ENCODE results near the gene TMEM250. TPM values are rescaled to one million over a fixed set of nuclear protein-coding genes. Genes with fewer than 3 reads are reported as not detected.
"Not testable (repeated sequence)": the region's sequence is repeated elsewhere in the genome, so short reads cannot be mapped to it uniquely, and the experiment has no call there.

The TMEM250 gene
- total RNA-seq, 2 experiments from 2014 or later: 27.2 to 28.7 TPM

DNA sequence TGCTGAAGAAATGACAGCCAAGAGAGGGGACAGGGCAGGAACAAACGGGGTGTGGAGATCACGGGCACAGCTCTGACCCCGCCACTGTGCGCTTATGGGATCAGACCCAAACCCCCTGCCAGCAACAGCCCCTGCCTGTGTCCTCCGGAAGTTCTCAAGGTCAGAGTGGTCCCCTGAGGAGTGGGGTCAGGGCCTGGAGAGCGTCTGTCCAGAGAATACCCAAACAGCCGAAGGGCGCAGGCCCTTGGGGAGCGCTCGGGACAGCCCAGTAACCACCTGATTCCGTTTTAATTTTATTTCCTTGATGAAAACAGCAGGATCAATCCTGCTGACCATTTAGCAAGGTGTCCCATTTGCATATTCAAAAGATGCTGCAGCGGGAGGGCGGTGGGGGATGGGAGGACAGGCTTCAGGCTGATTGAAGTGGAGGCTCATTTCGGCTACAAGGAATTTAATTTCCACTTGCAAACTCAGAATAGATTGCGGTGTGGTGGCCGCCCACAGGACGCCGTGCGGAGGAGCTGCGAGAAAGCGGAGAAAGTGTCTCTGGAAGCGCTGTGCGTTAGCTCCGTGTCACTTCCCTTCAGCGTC is 32.6 kb upstream of the TMEM250 start:
- no peak overlapping the region for H3K27ac Mint-ChIP-seq
- no peak overlapping the region for H3K4me3 Mint-ChIP-seq
- no peaks in the 10 kb centered on the region for H3K4me1 Mint-ChIP-seq
- no peak for DNase-seq
- no peaks in the 10 kb centered on the region for H3K9me3 Mint-ChIP-seq
- no peaks in the 10 kb centered on the region for H3K36me3 Mint-ChIP-seq
- peaks cover 8% of the 10 kb centered on the region for H3K27me3 Mint-ChIP-seq

DNA sequence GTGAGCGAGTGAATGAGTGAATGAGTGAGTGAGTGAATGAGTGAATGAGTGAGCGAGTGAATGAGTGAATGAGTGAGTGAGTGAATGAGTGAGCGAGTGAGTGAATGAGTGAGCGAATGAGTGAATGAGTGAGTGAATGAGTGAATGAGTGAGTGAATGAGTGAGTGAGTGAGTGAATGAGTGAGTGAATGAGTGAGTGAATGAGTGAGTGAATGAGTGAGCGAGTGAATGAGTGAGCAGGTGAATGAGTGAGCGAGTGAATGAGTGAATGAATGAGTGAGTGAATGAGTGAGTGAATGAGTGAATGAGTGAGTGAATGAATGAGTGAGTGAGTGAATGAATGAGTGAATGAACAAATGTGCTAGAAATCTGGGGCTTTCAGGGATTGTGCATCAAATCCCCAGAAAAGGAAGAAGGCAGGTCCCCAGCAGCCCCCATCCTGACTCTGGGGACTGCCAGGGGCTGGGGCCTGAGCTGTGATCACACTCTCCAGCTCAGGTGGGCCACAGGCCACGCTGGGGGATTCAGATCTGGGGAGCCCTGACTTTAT is 32.1 kb upstream of the TMEM250 start:
- H3K4me3 Mint-ChIP-seq, DNase-seq, H3K27me3 Mint-ChIP-seq, H3K36me3 Mint-ChIP-seq, H3K4me1 Mint-ChIP-seq, H3K9me3 Mint-ChIP-seq, H3K27ac Mint-ChIP-seq: not testable (repeated sequence)

DNA sequence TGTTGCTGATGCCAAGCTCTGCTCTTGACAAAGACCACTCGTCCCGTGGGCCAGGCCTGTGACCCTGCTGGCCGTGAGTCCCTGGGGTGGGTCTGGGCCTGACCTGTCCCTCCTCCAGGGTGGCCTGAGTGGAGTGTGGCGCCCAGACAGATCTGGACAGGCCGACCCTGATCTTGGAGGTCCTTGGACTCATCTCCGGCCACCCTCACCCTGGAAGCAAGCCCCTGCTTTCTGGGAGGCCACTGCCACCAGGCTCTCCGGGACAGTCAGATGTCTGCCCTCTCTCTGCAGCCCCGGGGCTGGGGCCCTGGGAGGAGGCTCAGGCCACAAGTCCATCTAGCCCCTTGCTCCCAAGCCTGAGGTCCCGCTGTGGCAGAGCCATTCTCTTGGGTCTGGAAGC is 31.2 kb upstream of the TMEM250 start:
- H3K27me3 Mint-ChIP-seq: peaks cover under 1% of the 10 kb centered on the region
- H3K4me3 Mint-ChIP-seq: no peak overlapping the region
- H3K9me3 Mint-ChIP-seq: no peaks in the 10 kb centered on the region
- DNase-seq: no peak
- no peaks in the 10 kb centered on the region for H3K4me1 Mint-ChIP-seq
- H3K27ac Mint-ChIP-seq: no peak overlapping the region
- no peaks in the 10 kb centered on the region for H3K36me3 Mint-ChIP-seq

DNA sequence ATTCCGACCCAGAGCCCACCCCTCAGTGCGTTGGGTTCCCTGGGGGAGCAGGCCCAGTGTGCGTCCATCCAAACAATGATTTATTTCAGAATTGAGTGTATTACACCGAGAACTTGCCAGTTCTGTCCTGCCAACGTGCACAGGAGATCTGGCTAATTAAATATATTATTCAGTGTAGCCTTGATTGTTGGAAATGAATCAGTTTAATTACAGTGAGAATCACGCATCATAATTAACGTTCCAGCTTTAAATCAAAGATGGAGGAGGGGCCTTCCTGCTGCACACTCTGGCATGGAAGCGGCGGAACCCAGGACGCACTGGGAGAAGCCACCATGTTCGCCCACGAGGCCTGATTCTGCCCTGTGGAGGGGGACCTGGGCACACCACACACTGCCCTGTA is 30.7 kb upstream of the TMEM250 start:
- no peak overlapping the region for H3K27ac Mint-ChIP-seq
- no peak for DNase-seq
- H3K9me3 Mint-ChIP-seq: no peaks in the 10 kb centered on the region
- H3K36me3 Mint-ChIP-seq: no peaks in the 10 kb centered on the region
- H3K4me3 Mint-ChIP-seq: no peak overlapping the region
- H3K27me3 Mint-ChIP-seq: no peaks in the 10 kb centered on the region
- H3K4me1 Mint-ChIP-seq: no peaks in the 10 kb centered on the region

DNA sequence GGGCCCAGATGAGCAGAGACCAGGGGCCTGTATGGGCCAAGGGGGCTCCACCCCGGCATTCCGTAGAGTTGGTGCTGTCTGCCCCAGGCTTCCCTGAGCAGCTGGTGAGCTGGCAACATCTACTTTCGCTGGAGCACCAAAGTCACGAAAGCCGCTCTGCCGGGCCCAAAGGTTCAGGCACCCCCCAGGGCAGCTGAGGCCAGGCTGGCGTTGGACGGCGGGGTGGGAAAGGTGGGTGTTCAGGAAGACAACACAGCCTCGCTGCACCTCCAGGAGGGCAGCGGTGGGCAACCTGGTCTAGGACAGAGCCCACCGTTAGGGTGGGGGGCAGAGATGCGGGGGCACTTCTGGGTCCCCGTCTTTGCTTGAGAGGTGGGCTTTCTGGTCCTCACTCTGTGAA is 30.1 kb upstream of the TMEM250 start:
- no peaks in the 10 kb centered on the region for H3K27me3 Mint-ChIP-seq
- no peak overlapping the region for H3K27ac Mint-ChIP-seq
- no peak for DNase-seq
- no peaks in the 10 kb centered on the region for H3K4me1 Mint-ChIP-seq
- no peak overlapping the region for H3K4me3 Mint-ChIP-seq
- H3K9me3 Mint-ChIP-seq: no peaks in the 10 kb centered on the region
- H3K36me3 Mint-ChIP-seq: no peaks in the 10 kb centered on the region

DNA sequence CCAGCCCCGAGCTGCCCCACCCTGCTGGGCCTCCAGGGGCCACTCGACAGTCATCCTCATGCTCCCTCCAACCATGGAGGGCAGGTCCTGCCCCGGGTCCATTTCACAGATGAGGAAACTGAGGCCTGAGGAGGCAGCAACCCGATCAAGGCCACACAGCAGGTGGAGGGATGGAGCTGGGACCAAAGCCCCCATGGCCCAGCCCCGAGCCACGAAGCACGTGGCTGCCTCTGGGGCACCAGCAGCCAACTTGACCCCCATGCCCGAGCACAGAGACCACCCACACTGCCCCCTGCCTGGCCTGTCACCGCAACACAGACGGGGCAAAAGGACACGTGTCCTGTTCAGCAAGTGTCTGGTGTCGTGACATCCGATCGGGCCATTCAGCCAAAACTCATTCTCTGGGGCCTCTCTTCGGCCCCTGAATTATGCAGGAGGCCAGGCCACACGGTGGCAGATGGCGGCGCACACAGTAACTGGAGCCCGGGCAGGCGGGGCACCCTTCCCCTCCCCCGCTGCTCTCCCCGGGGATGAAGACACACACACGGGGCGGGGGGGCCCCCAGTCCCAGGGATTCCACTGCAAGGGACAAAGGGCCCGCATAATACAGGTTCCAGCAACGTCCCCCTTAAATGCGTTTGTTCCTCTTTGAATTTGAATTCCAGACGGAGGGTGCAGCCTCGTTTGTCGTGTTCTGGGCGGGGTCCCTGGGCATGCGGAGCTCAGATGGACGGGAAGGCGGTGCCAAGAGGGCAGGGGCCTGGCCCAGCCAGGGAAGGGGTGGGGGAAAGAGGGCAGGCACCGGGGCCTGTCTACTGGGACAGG is 29.4 kb upstream of the TMEM250 start:
- Mint-ChIP-seq H3K27ac (no peak overlapping the region), H3K36me3 (no peaks in the 10 kb centered on the region), H3K9me3 (no peaks in the 10 kb centered on the region), H3K4me3 (no peak overlapping the region), H3K27me3 (no peaks in the 10 kb centered on the region), H3K4me1 (no peaks in the 10 kb centered on the region)
- no peak for DNase-seq

DNA sequence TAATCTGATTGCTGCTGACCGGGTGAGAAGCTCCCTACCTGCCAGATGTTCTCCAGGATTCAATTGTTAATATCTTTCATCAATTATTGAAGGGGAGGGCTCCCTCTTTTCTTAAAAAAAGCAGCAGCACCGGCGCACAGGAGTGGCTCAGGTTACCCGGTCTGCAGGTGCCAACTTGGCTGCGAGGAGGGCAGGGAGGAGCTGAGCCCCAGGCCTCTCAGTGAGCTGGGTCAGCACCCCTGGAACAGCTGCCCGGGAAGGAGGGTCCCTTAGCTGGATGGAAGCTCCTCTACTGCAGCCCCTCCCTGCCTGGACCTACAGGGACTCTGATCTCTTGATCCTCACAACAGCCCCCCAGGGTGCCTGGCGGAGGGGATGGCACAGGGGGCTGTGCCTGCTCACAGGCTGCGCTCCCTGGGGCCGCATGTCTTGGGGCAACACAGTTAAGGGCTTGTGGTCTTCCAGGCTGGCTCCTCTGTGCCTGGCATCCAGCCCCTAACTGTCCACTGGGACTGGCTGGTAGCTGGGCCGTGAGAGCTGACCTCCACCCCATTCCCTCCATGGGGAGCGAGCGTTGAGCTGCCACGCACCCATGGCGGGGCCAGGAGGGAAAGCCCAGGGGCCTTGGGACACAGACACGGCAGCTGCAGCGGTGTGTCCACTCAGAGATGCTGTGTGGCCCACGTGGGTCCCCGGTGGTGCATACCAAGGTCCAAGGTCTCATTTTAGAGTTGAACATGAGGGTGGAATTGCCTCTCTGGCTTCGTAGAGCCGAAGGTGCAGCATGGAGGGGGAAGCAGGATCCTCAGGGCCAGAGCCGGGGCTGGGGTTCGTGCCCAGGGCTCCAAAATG is 28.6 kb upstream of the TMEM250 start:
- Mint-ChIP-seq H3K27ac (no peak overlapping the region), H3K4me3 (no peak overlapping the region), H3K36me3 (no peaks in the 10 kb centered on the region), H3K9me3 (no peaks in the 10 kb centered on the region), H3K4me1 (no peaks in the 10 kb centered on the region), H3K27me3 (no peaks in the 10 kb centered on the region)
- DNase-seq: no peak

DNA sequence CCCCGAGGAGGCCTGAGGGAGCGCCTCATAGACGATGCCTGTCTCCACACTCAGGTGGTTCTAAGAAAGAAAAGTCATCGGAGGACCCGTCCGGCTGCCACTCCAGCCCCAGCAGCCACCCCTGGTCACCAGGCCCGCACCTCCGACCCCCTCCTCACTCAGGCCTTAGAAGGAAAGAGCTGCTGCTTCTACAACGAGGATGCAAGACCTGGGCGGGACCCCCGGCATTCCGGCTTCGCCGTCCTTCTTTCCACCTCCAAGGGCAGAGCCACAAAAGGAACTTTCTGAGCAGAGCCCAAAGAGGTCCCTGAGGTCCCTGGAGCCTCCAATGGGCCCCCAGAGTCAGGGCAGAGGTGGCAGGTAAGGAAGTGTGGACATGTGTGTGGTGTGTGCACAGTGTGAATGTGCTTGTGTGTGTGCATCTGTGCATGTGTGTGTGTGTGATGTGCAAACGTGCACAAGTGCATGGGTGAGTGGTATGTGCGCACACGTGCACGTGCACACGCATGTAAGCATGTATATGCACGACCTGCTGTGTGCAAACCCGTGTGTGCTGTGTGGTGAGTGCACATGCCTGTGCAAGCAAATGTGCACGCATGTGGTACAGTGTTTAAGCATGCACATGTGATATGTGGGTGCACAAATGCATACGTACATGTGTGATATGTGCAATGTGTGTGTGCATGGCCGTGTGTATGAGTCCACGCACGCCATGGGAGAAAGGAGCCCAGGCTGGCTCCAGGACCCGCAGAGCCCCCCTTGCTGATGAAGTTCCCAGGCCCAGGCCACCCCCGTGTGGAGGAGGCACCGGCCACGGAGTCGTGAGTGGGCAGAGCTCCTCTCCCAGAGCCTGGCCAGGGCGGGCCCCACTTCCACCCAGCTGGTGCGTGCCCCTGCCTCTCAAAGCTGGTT is 27.7 kb upstream of the TMEM250 start:
- Mint-ChIP-seq H3K36me3 (no peaks in the 10 kb centered on the region), H3K4me1 (no peaks in the 10 kb centered on the region), H3K9me3 (no peaks in the 10 kb centered on the region), H3K4me3 (no peak overlapping the region), H3K27ac (no peak overlapping the region), H3K27me3 (no peaks in the 10 kb centered on the region)
- DNase-seq: no peak

DNA sequence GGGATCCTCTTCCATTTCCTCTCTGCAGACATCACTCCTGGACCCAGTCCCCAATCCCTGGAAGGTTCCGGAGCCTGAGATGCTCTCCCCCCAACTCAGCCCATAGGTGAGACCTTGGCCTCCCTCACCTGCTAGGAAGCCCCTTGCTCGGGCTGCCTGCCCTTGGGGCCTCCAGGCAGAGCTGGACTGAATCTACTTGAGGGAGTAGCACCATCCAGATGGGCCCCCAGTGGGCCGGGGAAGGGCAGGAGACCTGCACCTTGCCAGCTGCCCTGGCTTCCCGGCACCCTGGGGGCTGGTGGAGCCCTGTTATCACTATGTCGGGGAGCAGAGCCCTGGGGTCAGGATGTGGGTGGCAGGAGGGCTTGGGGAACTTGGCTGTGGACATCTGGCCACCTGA is 26.9 kb upstream of the TMEM250 start:
- no peak overlapping the region for H3K27ac Mint-ChIP-seq
- H3K4me1 Mint-ChIP-seq: no peaks in the 10 kb centered on the region
- H3K27me3 Mint-ChIP-seq: no peaks in the 10 kb centered on the region
- DNase-seq: no peak
- no peak overlapping the region for H3K4me3 Mint-ChIP-seq
- no peaks in the 10 kb centered on the region for H3K36me3 Mint-ChIP-seq
- H3K9me3 Mint-ChIP-seq: no peaks in the 10 kb centered on the region

DNA sequence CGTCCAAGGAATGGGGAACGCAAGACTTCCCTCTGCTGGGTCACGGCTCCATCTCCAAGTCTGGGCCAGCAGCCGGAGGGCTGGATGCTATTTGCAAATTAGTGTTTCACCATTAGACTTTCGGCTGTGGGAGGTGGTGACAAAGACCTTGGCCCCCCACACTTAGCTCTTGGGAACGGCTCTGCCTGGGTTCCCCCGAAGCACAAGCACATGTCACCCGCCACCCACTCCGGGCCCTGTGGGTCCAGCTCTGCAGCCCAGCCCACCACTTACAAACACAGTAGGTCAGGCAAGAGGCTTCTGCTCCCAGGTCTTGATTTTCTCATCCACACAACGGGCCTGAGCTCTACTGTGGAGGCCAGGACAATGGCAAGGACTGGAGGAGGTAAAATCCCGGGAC is 25.8 kb upstream of the TMEM250 start:
- no peak for DNase-seq
- H3K4me3 Mint-ChIP-seq: no peak overlapping the region

DNA sequence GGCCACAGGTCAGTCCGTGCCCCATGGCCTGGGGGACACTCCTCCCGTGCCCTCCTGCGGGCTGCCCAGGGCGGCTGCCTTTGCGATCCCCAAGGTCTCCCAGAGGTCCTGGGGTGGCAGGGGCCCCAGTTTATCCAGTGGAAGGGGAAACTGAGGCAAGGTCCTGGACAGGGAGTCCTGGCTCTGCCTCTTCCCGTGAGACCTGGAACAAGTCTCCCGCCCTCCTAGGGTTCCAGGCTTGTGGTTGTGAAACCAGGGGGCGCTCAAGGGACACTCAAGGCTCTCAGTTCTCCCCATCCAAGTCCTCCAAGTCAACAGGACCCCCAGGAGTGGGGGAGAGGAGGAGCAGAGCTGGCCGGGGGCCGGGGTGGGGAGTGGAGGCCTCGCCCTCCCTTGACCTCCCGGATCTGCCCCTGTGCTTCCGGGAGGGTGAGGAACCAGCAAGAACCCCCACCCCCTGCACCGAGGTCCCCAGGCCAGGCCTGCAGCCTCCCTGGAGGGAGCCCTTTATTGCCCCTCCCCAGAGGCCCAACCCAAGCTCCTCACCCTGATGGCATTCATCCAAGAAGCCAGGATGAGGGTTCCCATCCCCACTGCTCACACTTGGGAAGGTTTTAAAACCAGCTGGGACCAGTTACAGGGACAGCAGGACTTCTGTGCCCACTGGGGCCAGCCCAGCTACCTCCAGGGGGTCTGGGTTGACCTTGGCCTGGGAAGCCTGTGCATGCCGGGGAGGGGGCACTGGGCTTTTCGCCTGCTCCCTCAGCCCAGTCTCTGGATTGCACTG is 24.7 kb upstream of the TMEM250 start:
- H3K27me3 Mint-ChIP-seq: peaks cover 5% of the 10 kb centered on the region

More for the DNA sequence above, 25.8 kb upstream of the TMEM250 start:
- H3K27ac Mint-ChIP-seq: no peak overlapping the region
- no peaks in the 10 kb centered on the region for H3K36me3 Mint-ChIP-seq
- no peaks in the 10 kb centered on the region for H3K9me3 Mint-ChIP-seq
- H3K27me3 Mint-ChIP-seq: no peaks in the 10 kb centered on the region
- no peaks in the 10 kb centered on the region for H3K4me1 Mint-ChIP-seq

DNA sequence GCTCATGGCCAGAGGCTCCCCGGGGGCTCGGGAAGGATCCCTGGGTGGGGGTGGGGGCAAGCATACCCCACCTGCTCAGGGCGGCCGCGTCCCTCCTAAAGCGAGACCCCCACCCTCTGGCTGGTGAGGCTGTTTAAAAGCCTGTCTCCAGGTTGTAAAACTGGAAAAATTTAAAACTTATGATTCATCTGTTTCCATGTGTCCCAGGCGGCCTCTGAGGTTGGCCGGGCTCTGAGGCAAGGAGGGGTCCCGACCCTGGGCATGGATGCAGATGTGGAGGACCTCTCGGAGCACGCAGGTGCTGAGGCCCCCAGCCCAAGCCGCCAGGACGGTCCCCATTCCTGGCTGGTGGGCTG is 24.2 kb upstream of the TMEM250 start:
- H3K4me1 Mint-ChIP-seq: no peaks in the 10 kb centered on the region
- no peak overlapping the region for H3K4me3 Mint-ChIP-seq
- H3K27ac Mint-ChIP-seq: no peak overlapping the region
- H3K9me3 Mint-ChIP-seq: no peaks in the 10 kb centered on the region
- no peaks in the 10 kb centered on the region for H3K36me3 Mint-ChIP-seq
- H3K27me3 Mint-ChIP-seq: peaks cover 6% of the 10 kb centered on the region
- no peak for DNase-seq

More for the DNA sequence above, 24.7 kb upstream of the TMEM250 start:
- DNase-seq: no peak
- H3K36me3 Mint-ChIP-seq: no peaks in the 10 kb centered on the region
- H3K27ac Mint-ChIP-seq: no peak overlapping the region
- no peaks in the 10 kb centered on the region for H3K4me1 Mint-ChIP-seq
- no peak overlapping the region for H3K4me3 Mint-ChIP-seq
- no peaks in the 10 kb centered on the region for H3K9me3 Mint-ChIP-seq

DNA sequence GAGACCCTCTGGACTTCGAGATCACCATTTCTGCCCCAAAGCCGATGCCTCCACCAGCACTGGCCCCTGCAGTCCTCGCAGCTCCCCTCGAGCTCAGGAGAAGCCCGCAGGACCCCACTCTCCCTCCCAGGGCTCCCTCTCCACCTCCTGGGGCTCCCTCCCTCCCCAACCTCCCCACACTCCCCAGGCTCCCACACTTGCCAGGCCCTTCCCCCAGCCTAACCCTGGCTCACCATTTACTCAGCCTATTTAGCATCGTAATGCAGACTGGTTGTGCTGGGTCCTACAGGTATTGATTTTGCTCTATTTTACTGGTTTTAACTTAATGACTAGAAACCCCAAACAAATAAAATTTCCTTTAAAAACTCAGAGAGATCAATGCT is 23.7 kb upstream of the TMEM250 start:
- Mint-ChIP-seq H3K4me3 (no peak overlapping the region), H3K27ac (no peak overlapping the region), H3K4me1 (no peaks in the 10 kb centered on the region), H3K27me3 (peaks cover 6% of the 10 kb centered on the region), H3K36me3 (no peaks in the 10 kb centered on the region), H3K9me3 (no peaks in the 10 kb centered on the region)
- no peak for DNase-seq
